H9 (cell line): Measurements from ENCODE around the gene VPS54. TPM values are rescaled to one million over a fixed set of nuclear protein-coding genes. Genes with fewer than 3 reads are reported as not detected.
A peak's percentile ranks its signal among the peaks of the same experiment; 100 is the strongest.

Source experiments
- DNase-seq: peaks from one replicate; pipeline ENCODE4 v3.0.0-alpha.2; 2017
- H2AFZ ChIP-seq: one replicate; pipeline ENCODE4 v1.6.1; 2013; ENCODE audit warnings: mild to moderate bottlenecking, low read length, control low read depth, moderate library complexity
- H2AK5ac ChIP-seq: 2 replicates; pipeline ENCODE4 v1.6.1; 2013; ENCODE audit warnings: low read length, control low read depth, mixed read lengths; ENCODE audit not compliant: insufficient read length
- H2BK120ac ChIP-seq: one replicate; pipeline ENCODE4 v1.6.1; 2013; ENCODE audit warnings: low read depth, mild to moderate bottlenecking, low read length, control low read depth, inconsistent platforms; ENCODE audit not compliant: poor library complexity, severe bottlenecking
- H2BK12ac ChIP-seq: 2 replicates; pipeline ENCODE4 v1.6.1; 2013; ENCODE audit warnings: low read length, control low read depth, mixed read lengths, low read depth; ENCODE audit not compliant: insufficient read length
- H2BK15ac ChIP-seq: 2 replicates; pipeline ENCODE4 v1.6.1; 2013; ENCODE audit warnings: low read depth, low read length, control low read depth
- H2BK20ac ChIP-seq: one replicate; pipeline ENCODE4 v1.6.1; 2013; ENCODE audit warnings: low read depth, mild to moderate bottlenecking, low read length, control low read depth, inconsistent platforms; ENCODE audit not compliant: poor library complexity, severe bottlenecking
- H2BK5ac ChIP-seq: 2 replicates; pipeline ENCODE4 v1.6.1; 2013; ENCODE audit warnings: low read length, control low read depth, mixed read lengths; ENCODE audit not compliant: insufficient read length
- H3K14ac ChIP-seq: 2 replicates; pipeline ENCODE4 v1.6.1; 2013; ENCODE audit warnings: low read length, control low read depth; ENCODE audit not compliant: insufficient read depth
- H3K18ac ChIP-seq: 2 replicates; pipeline ENCODE4 v1.6.1; 2013; ENCODE audit warnings: low read depth, mild to moderate bottlenecking, mixed read lengths, low read length, control low read depth; ENCODE audit not compliant: insufficient read length
- H3K23ac ChIP-seq: 2 replicates; pipeline ENCODE4 v1.6.1; 2013; ENCODE audit warnings: low read length, control low read depth, mixed read lengths, low read depth; ENCODE audit not compliant: insufficient read length
- H3K23me2 ChIP-seq: 2 replicates; pipeline ENCODE4 v1.6.1; 2013; ENCODE audit warnings: low read depth, mild to moderate bottlenecking, mixed read lengths, low read length, control low read depth; ENCODE audit not compliant: insufficient read length, poor library complexity, severe bottlenecking
- H3K27ac ChIP-seq: 2 replicates; pipeline ENCODE4 v1.5.1; 2013; ENCODE audit warnings: low read length, control low read depth, mixed read lengths, low read depth; ENCODE audit not compliant: insufficient read length
- H3K27me3 ChIP-seq: 2 replicates; pipeline ENCODE4 v1.6.1; 2013; ENCODE audit warnings: low read length, control low read depth, inconsistent platforms; ENCODE audit not compliant: insufficient read depth
- H3K4ac ChIP-seq: 2 replicates; pipeline ENCODE4 v1.6.1; 2013; ENCODE audit warnings: low read depth, mild to moderate bottlenecking, control low read depth, inconsistent platforms, low read length, moderate library complexity
- H3K4me1 ChIP-seq: 2 replicates; pipeline ENCODE4 v1.6.1; 2013; ENCODE audit warnings: low read length, control low read depth, inconsistent platforms; ENCODE audit not compliant: insufficient read depth
- H3K4me2 ChIP-seq: 2 replicates; pipeline ENCODE4 v1.6.1; 2013; ENCODE audit warnings: low read length, control low read depth, mixed read lengths; ENCODE audit not compliant: insufficient read length, insufficient read depth
- H3K56ac ChIP-seq: 2 replicates; pipeline ENCODE4 v1.6.1; 2013; ENCODE audit warnings: low read depth, mild to moderate bottlenecking, mixed read lengths, low read length, control low read depth; ENCODE audit not compliant: insufficient read length
- H3K79me1 ChIP-seq: 2 replicates; pipeline ENCODE4 v1.6.1; 2013; ENCODE audit warnings: low read depth, mild to moderate bottlenecking, moderate library complexity, low read length, control low read depth, inconsistent platforms; ENCODE audit not compliant: insufficient read depth, poor library complexity, severe bottlenecking
- H3K79me2 ChIP-seq: 2 replicates; pipeline ENCODE4 v1.6.1; 2013; ENCODE audit warnings: low read length, control low read depth, inconsistent platforms; ENCODE audit not compliant: insufficient read depth
- H3K9ac ChIP-seq: 2 replicates; pipeline ENCODE4 v1.6.1; 2013; ENCODE audit warnings: low read length, control low read depth, mixed read lengths; ENCODE audit not compliant: insufficient read length; ENCODE audit errors: extremely low read depth
- H3K9me3 ChIP-seq: one replicate; pipeline ENCODE4 v1.6.1; 2013; ENCODE audit warnings: low read depth, low read length, inconsistent platforms; ENCODE audit not compliant: control insufficient read depth
- H3T11ph ChIP-seq: one replicate; pipeline ENCODE4 v1.6.1; 2013; ENCODE audit warnings: mild to moderate bottlenecking, low read length, control low read depth, inconsistent platforms
- H4K20me1 ChIP-seq: one replicate; pipeline ENCODE4 v1.6.1; 2013; ENCODE audit not compliant: control insufficient read depth, insufficient read length, insufficient read depth
- H4K5ac ChIP-seq: 2 replicates; pipeline ENCODE4 v1.6.1; 2013; ENCODE audit warnings: low read depth, mild to moderate bottlenecking, mixed read lengths, low read length, control low read depth; ENCODE audit not compliant: insufficient read length
- H4K8ac ChIP-seq: replicated peaks from 2 replicates; pipeline ENCODE4 v1.6.1; 2013; ENCODE audit warnings: low read length, control low read depth, mixed read lengths, low read depth; ENCODE audit not compliant: insufficient read length
- H4K91ac ChIP-seq: 2 replicates; pipeline ENCODE4 v1.6.1; 2013; ENCODE audit warnings: low read depth, mild to moderate bottlenecking, moderate library complexity, mixed read lengths, low read length, control low read depth; ENCODE audit not compliant: insufficient read length
- H3K27ac Mint-ChIP-seq, 3 experiments: 2 replicates in 2 of 3; 3 replicates in 1 of 3; pipeline ENCODE4 v1.8.0; 2020 to 2021; ENCODE audit warnings: mixed read lengths in 3 of 3, mild to moderate bottlenecking in 1 of 3, moderate library complexity in 1 of 3
- H3K27me3 Mint-ChIP-seq: 2 replicates; pipeline ENCODE4 v1.8.0; 2021; ENCODE audit warnings: low read depth, mild to moderate bottlenecking, moderate library complexity, mixed read lengths
- H3K36me3 Mint-ChIP-seq, 3 experiments: 2 replicates in 2 of 3; 3 replicates in 1 of 3; pipeline ENCODE4 v1.8.0; 2020 to 2021; ENCODE audit warnings: low read depth in 3 of 3, mixed read lengths in 3 of 3; ENCODE audit not compliant: insufficient read depth in 1 of 3
- H3K4me1 Mint-ChIP-seq, 2 experiments: 2 replicates each; pipeline ENCODE4 v1.8.0; 2020; ENCODE audit warnings: mixed read lengths in 2 of 2
- H3K4me3 Mint-ChIP-seq, 2 experiments: 2 replicates in 1 of 2; 3 replicates in 1 of 2; pipeline ENCODE4 v1.8.0; 2020 to 2021; ENCODE audit warnings: mild to moderate bottlenecking in 2 of 2, mixed read lengths in 2 of 2, moderate library complexity in 1 of 2
- H3K9me3 Mint-ChIP-seq, 2 experiments: 2 replicates in 1 of 2; 3 replicates in 1 of 2; pipeline ENCODE4 v1.8.0; 2020; ENCODE audit warnings: mild to moderate bottlenecking in 2 of 2, mixed read lengths in 2 of 2, moderate library complexity in 1 of 2
- WGBS: extraction: QIAGEN DNeasy Blood & Tissue Kit; methylation state at CpG from one replicate; pipeline ENCODE4 v1.1.7; 2013; ENCODE audit warnings: missing lambda C conversion rate, low lambda C conversion rate, mixed read lengths; ENCODE audit not compliant: insufficient read length; ENCODE audit errors: extremely low coverage; 5-methylcytosine and 5-hydroxymethylcytosine counted together
- total RNA-seq: library from RNA; stranded (reverse); gene quantifications from 2 replicates; pipeline ENCODE4 v1.2.1, GENCODE V29; 2021
- TF ChIP-seq, protein P1 (sequence below): fragments of 200-600 bp; sonication (generic); conservative IDR thresholded peaks from 3 replicates; pipeline ENCODE4 v1.8.0; 2021; ENCODE audit warnings: antibody characterized with exemption, mild to moderate bottlenecking

The VPS54 gene
- total RNA-seq, 1 experiment from 2014 or later = 13.4 TPM

DNA sequence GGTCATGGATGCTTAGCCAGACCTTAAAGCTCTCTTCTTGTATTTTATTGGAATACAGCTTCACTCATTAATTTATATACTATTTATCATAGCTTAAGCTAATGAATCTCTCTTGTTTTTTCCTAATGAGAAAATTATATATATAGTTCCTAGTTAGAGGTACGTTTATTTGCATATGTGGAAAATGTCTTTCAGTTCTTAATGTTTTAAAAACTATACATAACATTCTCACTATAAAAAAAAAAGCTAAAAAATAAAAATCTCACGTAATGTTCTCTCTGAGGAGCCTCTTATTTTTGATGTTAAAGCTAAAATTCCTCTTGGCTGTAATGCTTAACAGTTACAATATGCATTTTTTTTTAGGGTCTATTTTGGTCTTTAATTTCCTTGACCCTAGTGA lies 160.9 kb downstream of the VPS54 start:
- H3K14ac ChIP-seq = no peak overlapping the region
- no peak overlapping the region for H3K4me2 ChIP-seq
- H3K23ac ChIP-seq = no peak overlapping the region
- Mint-ChIP-seq H3K4me1 (peaks cover 60 to 78% of the 10 kb centered on the region in 2 experiments), H3K4me3 (no peak overlapping the region), H3K9me3 (no peaks in the 10 kb centered on the region), H3K27ac (peak overlapping the region in 2 of 3 experiments; percentile 60 to 98; a peak in 3 of 7 replicates), H3K36me3 (peaks cover 44 to 91% (median 87%) of the 10 kb centered on the region in 3 experiments; a peak in 6 of 7 replicates), H3K27me3 (no peaks in the 10 kb centered on the region)
- H3K9me3 ChIP-seq = no peaks in the 10 kb centered on the region
- H3K23me2 ChIP-seq = no peaks in the 10 kb centered on the region
- no peak overlapping the region for H4K91ac ChIP-seq
- no CpG with 5 or more reads among the region's 2 CpGs for WGBS
- no peak overlapping the region for H2BK12ac ChIP-seq
- no peak overlapping the region for H3T11ph ChIP-seq
- no peak overlapping the region for H3K4ac ChIP-seq
- H2BK20ac ChIP-seq = no peak overlapping the region
- no peaks in the 10 kb centered on the region for H3K27me3 ChIP-seq
- no peak overlapping the region for H2AK5ac ChIP-seq
- TF ChIP-seq, protein P1, sequence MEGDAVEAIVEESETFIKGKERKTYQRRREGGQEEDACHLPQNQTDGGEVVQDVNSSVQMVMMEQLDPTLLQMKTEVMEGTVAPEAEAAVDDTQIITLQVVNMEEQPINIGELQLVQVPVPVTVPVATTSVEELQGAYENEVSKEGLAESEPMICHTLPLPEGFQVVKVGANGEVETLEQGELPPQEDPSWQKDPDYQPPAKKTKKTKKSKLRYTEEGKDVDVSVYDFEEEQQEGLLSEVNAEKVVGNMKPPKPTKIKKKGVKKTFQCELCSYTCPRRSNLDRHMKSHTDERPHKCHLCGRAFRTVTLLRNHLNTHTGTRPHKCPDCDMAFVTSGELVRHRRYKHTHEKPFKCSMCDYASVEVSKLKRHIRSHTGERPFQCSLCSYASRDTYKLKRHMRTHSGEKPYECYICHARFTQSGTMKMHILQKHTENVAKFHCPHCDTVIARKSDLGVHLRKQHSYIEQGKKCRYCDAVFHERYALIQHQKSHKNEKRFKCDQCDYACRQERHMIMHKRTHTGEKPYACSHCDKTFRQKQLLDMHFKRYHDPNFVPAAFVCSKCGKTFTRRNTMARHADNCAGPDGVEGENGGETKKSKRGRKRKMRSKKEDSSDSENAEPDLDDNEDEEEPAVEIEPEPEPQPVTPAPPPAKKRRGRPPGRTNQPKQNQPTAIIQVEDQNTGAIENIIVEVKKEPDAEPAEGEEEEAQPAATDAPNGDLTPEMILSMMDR = no peak
- H2BK5ac ChIP-seq = no peak overlapping the region
- no peak for DNase-seq
- H3K79me1 ChIP-seq = peaks cover 10% of the 10 kb centered on the region
- no peak overlapping the region for H2AFZ ChIP-seq
- H3K27ac ChIP-seq = no peak overlapping the region
- H2BK15ac ChIP-seq = no peak overlapping the region
- H3K4me1 ChIP-seq = peaks cover 9% of the 10 kb centered on the region; the same call in 1 of the 2 replicates
- no peak overlapping the region for H2BK120ac ChIP-seq
- H3K9ac ChIP-seq = no peak overlapping the region
- H3K79me2 ChIP-seq = peaks cover 36% of the 10 kb centered on the region
- H4K8ac ChIP-seq = no peak overlapping the region
- no peak overlapping the region for H4K5ac ChIP-seq
- no peaks in the 10 kb centered on the region for H4K20me1 ChIP-seq
- no peak overlapping the region for H3K18ac ChIP-seq
- H3K56ac ChIP-seq = no peak overlapping the region
